Subcutaneous adipose tissue (tissue), 4 donors: ENCODE data around the gene LTN1. TPM values are rescaled to one million over a fixed set of nuclear protein-coding genes. Genes with fewer than 3 reads are reported as not detected.

Source experiments
- CTCF ChIP-seq: fragments of 450-650 bp; IDR thresholded peaks from one replicate; pipeline ENCODE4 v1.5.1; 2016; ENCODE audit warnings: low read depth, mild to moderate bottlenecking, control low read depth, antibody characterized with exemption, moderate library complexity
- total RNA-seq, 4 donors: library from RNA; depleted of rRNA; stranded (reverse); fragments of >200 nt; gene quantifications; one replicate each; pipeline ENCODE4 v1.1.0, GENCODE V29; 2016

LTN1 gene
- total RNA-seq, 4 donors from 2014 or later = 19.2 to 36.7 (median 28.2) TPM

GRCh38 chr21:28906841-28907240 lies 85.8 kb downstream of the LTN1 start:
- TF ChIP-seq CTCF = no peak

GRCh38 chr21:28906236-28906635 lies 86.4 kb downstream of the LTN1 start:
- no peak for TF ChIP-seq CTCF

- no peak for TF ChIP-seq CTCF
Observed at GRCh38 chr21:28904961-28905435, 87.7 kb downstream of the LTN1 start.

GRCh38 chr21:28903448-28903847 lies 89.2 kb downstream of the LTN1 start:
- no peak for TF ChIP-seq CTCF

- TF ChIP-seq CTCF = no peak
Observed at GRCh38 chr21:28900481-28900880, 92.2 kb downstream of the LTN1 start.

- no peak for TF ChIP-seq CTCF
Observed at GRCh38 chr21:28899744-28900143, 92.9 kb downstream of the LTN1 start.

- TF ChIP-seq CTCF = no peak
Observed at GRCh38 chr21:28899220-28899619, 93.5 kb downstream of the LTN1 start.

- no peak for TF ChIP-seq CTCF
Observed at GRCh38 chr21:28893687-28894086, 99.0 kb downstream of the LTN1 start.
